Activated T-helper 1 cell treated with anti-CD3 and anti-CD28 coated beads, Interleukin-12 subunit alpha, Interleukin-12 subunit beta, Interleukin-2, Interleukin-4 antibody, amounts not matched to agents 30 ng/mL and 10 ng/mL and 1 ng/mL, durations not matched to agents 14 hours and 24 hours and 36 hours (primary cell): ENCODE data around the gene EBLN1. TPM values are rescaled to one million over a fixed set of nuclear protein-coding genes. Genes with fewer than 3 reads are reported as not detected.

Experiments
- DNase-seq: peaks from one replicate; pipeline ENCODE4 v3.0.0; 2021; ENCODE audit warnings: low spot score
- H3K27ac Mint-ChIP-seq: one replicate; pipeline ENCODE4 v1.8.0; 2021; ENCODE audit warnings: mild to moderate bottlenecking, mixed read lengths
- H3K27me3 Mint-ChIP-seq: one replicate; pipeline ENCODE4 v1.8.0; 2022; ENCODE audit warnings: mild to moderate bottlenecking, moderate library complexity, mixed read lengths; ENCODE audit not compliant: insufficient read depth
- H3K36me3 Mint-ChIP-seq: one replicate; pipeline ENCODE4 v1.8.0; 2021; ENCODE audit warnings: low read depth, mixed read lengths
- H3K4me1 Mint-ChIP-seq: one replicate; pipeline ENCODE4 v1.8.0; 2021; ENCODE audit warnings: low read depth, mixed read lengths
- H3K4me3 Mint-ChIP-seq: one replicate; pipeline ENCODE4 v1.8.0; 2021; ENCODE audit warnings: mild to moderate bottlenecking, moderate library complexity, mixed read lengths
- H3K9me3 Mint-ChIP-seq: one replicate; pipeline ENCODE4 v1.8.0; 2021; ENCODE audit warnings: mixed read lengths
- intact Hi-C: fragments of 100-400 bp; cut with micrococcal nuclease; formaldehyde crosslinking; loops from one replicate; pipeline ENCODE4 v1.15.1; 2024
- total RNA-seq: library from RNA; stranded (reverse); gene quantifications from 2 replicates; pipeline ENCODE4 v1.2.3, GENCODE V29; 2022

The EBLN1 gene
- total RNA-seq, 1 donor from 2014 or later: not detected

- H3K9me3 Mint-ChIP-seq: peaks cover 6% of the 10 kb centered on the region
- peaks cover 6% of the 10 kb centered on the region for H3K36me3 Mint-ChIP-seq
- H3K4me1 Mint-ChIP-seq: peaks cover 51% of the 10 kb centered on the region
- H3K27ac Mint-ChIP-seq: peak overlapping the region; percentile 95
- intact Hi-C loops: loop anchor here (1.0 to 5.0 kb wide), 7 partner anchors 18 to 730 kb away; partner anchors contain the start of genes BMI1 and DNAJC1
- H3K27me3 Mint-ChIP-seq: no peaks in the 10 kb centered on the region
- DNase-seq: no peak
- peak overlapping the region; percentile 28 for H3K4me3 Mint-ChIP-seq
Measured at GRCh38 chr10:22246680-22247391, 29.0 kb upstream of the EBLN1 start.

DNA sequence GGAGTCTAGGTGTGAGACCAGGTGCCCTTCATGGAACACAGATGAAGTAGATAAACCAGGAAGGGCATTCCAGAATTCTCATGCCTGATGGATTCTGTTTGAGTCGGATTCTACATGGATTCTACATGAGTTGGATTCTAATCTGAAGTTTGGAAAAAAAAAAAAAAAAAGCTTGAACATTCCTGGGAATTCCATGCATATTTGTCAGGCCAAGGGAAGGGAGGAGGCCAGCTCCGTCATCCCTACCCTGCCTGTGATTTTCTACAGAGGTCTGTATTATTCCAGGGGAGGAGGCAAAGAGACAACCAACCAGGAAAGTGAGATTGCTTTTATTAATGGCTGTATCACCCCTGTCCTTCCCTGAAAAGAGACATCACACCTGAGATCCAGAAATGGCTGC is 27.8 kb upstream of the EBLN1 start:
- no peak overlapping the region for H3K4me3 Mint-ChIP-seq
- no peaks in the 10 kb centered on the region for H3K27me3 Mint-ChIP-seq
- no peak for DNase-seq
- H3K4me1 Mint-ChIP-seq: peaks cover 38% of the 10 kb centered on the region
- H3K36me3 Mint-ChIP-seq: peaks cover 4% of the 10 kb centered on the region
- H3K27ac Mint-ChIP-seq: no peak overlapping the region
- intact Hi-C loops: loop anchor here (5.0 kb wide), 1 partner anchor 728 kb away; no protein-coding TSS in a partner anchor
- peaks cover 9% of the 10 kb centered on the region for H3K9me3 Mint-ChIP-seq

DNA sequence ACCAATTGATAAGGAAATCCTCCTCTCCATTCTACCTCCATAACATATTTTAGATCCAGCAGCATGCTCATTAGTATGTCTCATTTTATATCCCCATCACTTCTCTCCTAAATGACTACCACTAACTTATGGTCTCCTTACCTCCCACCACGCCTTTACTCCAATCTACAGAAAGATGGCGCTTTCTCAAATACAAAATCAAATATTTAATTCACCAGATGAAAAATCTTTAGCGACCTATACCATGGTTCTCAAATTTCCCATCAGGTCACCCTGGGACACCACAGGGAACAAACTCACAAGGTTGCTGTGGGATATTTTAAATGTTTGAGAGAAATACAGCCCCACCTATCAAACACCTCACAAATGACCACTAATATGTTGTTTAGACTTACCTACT is 27.0 kb upstream of the EBLN1 start:
- H3K36me3 Mint-ChIP-seq: peaks cover 3% of the 10 kb centered on the region
- no peak overlapping the region for H3K4me3 Mint-ChIP-seq
- DNase-seq: no peak
- no peak overlapping the region for H3K27ac Mint-ChIP-seq
- H3K9me3 Mint-ChIP-seq: peaks cover 9% of the 10 kb centered on the region
- intact Hi-C loops: loop anchor here (5.0 kb wide), 1 partner anchor 728 kb away; no protein-coding TSS in a partner anchor
- H3K27me3 Mint-ChIP-seq: no peaks in the 10 kb centered on the region
- peaks cover 36% of the 10 kb centered on the region for H3K4me1 Mint-ChIP-seq

GRCh38 chr10:22244001-22244400 is 26.2 kb upstream of the EBLN1 start:
- Mint-ChIP-seq H3K9me3 (peaks cover 9% of the 10 kb centered on the region), H3K27ac (no peak overlapping the region), H3K27me3 (no peaks in the 10 kb centered on the region), H3K4me1 (peaks cover 36% of the 10 kb centered on the region), H3K4me3 (no peak overlapping the region), H3K36me3 (peaks cover 3% of the 10 kb centered on the region)
- intact Hi-C loops: no loop called here
- no peak for DNase-seq

- peaks cover 2% of the 10 kb centered on the region for H3K27me3 Mint-ChIP-seq
- no peak overlapping the region for H3K4me3 Mint-ChIP-seq
- no peak overlapping the region for H3K27ac Mint-ChIP-seq
- H3K9me3 Mint-ChIP-seq: peaks cover 9% of the 10 kb centered on the region
- peaks cover 36% of the 10 kb centered on the region for H3K4me1 Mint-ChIP-seq
- intact Hi-C loops: no loop called here
- DNase-seq: no peak
- H3K36me3 Mint-ChIP-seq: peaks cover 3% of the 10 kb centered on the region
Measured at GRCh38 chr10:22243321-22243720, 25.5 kb upstream of the EBLN1 start.

- Mint-ChIP-seq H3K4me1 (peaks cover 32% of the 10 kb centered on the region), H3K36me3 (peaks cover 1% of the 10 kb centered on the region), H3K27me3 (peaks cover 18% of the 10 kb centered on the region), H3K9me3 (no peaks in the 10 kb centered on the region), H3K27ac (no peak overlapping the region), H3K4me3 (peak overlapping the region; percentile 92)
- DNase-seq: no peak
- intact Hi-C loops: no loop called here
Measured at GRCh38 chr10:22231260-22231659, 13.4 kb upstream of the EBLN1 start.

- no peaks in the 10 kb centered on the region for H3K9me3 Mint-ChIP-seq
- DNase-seq: peak; percentile 16
- H3K36me3 Mint-ChIP-seq: peaks cover 1% of the 10 kb centered on the region
- H3K4me3 Mint-ChIP-seq: peak overlapping the region; percentile 92
- peak overlapping the region; percentile 98 for H3K27ac Mint-ChIP-seq
- intact Hi-C loops: loop anchor here (1.0 kb wide), 1 partner anchor 8 kb away; no protein-coding TSS in a partner anchor
- H3K4me1 Mint-ChIP-seq: peaks cover 32% of the 10 kb centered on the region
- peaks cover 14% of the 10 kb centered on the region for H3K27me3 Mint-ChIP-seq
Measured at GRCh38 chr10:22230158-22230833, 12.5 kb upstream of the EBLN1 start.

DNA sequence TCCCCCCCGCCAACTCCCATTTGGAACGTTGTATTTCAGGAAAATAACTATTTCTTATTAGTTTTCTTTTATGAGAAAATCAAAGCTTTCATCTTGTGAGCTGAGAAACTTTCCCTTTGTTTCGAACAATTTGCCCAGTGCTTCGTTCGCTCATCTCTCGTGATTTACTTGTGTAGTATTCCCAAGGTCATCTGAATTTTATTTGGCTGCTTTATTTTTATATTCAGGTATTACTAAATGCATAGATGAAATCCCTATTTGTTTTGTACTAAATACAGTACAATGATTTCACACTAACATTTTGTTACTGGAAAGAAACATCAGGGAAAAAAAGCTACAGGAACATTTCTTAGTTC is 12.0 kb upstream of the EBLN1 start:
- Mint-ChIP-seq H3K27ac (peak overlapping the region; percentile 98), H3K4me3 (peak overlapping the region; percentile 92), H3K4me1 (peaks cover 32% of the 10 kb centered on the region), H3K27me3 (peaks cover 12% of the 10 kb centered on the region), H3K9me3 (no peaks in the 10 kb centered on the region), H3K36me3 (peaks cover 1% of the 10 kb centered on the region)
- DNase-seq: no peak
- intact Hi-C loops: loop anchor here (1.0 to 10.0 kb wide), 12 partner anchors 7 to 695 kb away; partner anchors contain the start of genes BMI1, COMMD3, DNAJC1 and MLLT10

DNA sequence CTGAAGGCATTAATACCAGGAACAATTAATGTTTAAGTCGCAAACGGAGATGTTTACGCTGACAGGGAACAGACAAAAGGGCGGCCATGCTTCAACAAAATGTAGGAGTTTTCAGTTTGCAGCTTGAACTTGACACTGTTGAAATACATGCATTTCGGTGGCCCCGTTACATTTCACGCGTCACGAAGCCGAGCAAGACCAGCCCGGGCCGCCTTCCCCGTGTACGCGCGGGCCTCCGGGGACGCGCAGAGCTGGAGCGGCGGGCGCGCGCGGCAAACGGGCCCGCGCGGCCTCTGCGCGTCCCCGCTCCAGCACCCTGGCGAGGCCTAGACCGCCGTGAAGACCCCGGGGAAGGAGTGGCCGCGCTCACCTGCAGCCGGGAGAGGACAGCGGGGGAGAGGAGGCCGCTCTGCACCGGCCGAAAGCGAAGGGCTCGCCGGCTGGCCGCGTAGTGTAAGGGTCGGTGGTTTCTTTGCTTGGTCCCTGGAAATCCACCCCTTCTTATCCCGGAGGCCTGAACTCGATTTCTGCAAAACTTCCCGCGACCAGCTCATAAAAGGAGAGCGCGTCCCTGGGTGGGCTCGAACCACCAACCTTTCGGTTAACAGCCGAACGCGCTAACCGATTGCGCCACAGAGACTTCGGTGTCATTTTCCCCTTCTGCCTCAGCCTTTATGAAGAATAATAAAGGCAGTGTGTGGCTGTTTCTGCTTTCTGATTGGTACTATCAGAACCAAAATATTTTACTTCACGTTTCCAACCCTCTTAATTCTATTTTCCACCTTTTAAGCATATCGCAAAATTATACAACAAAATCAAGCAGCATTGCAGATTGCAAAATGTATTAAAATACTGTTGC is 11.4 kb upstream of the EBLN1 start:
- H3K27me3 Mint-ChIP-seq: peaks cover 11% of the 10 kb centered on the region
- H3K36me3 Mint-ChIP-seq: peaks cover 1% of the 10 kb centered on the region
- peak; percentile 77 for DNase-seq
- no peaks in the 10 kb centered on the region for H3K9me3 Mint-ChIP-seq
- peak overlapping the region; percentile 92 for H3K4me3 Mint-ChIP-seq
- peaks cover 32% of the 10 kb centered on the region for H3K4me1 Mint-ChIP-seq
- H3K27ac Mint-ChIP-seq: peak overlapping the region; percentile 98
- intact Hi-C loops: loop anchor here (1.0 to 10.0 kb wide), 11 partner anchors 18 to 694 kb away; partner anchors contain the start of genes BMI1, COMMD3, DNAJC1 and MLLT10

GRCh38 chr10:22228167-22228938 is 10.5 kb upstream of the EBLN1 start:
- DNase-seq: no peak
- peaks cover 32% of the 10 kb centered on the region for H3K4me1 Mint-ChIP-seq
- peaks cover 13% of the 10 kb centered on the region for H3K27me3 Mint-ChIP-seq
- peak overlapping the region; percentile 98 for H3K27ac Mint-ChIP-seq
- peaks cover 1% of the 10 kb centered on the region for H3K9me3 Mint-ChIP-seq
- intact Hi-C loops: loop anchor here (2.0 to 10.0 kb wide), 5 partner anchors 80 to 694 kb away; partner anchors contain the start of genes MLLT10 and PIP4K2A
- peaks cover 1% of the 10 kb centered on the region for H3K36me3 Mint-ChIP-seq
- H3K4me3 Mint-ChIP-seq: peak overlapping the region; percentile 92

GRCh38 chr10:22226599-22226998 is 8.8 kb upstream of the EBLN1 start:
- peaks cover 50% of the 10 kb centered on the region for H3K4me1 Mint-ChIP-seq

More at GRCh38 chr10:22226599-22226998, 8.8 kb upstream of the EBLN1 start:
- H3K27me3 Mint-ChIP-seq: peaks cover 10% of the 10 kb centered on the region
- H3K27ac Mint-ChIP-seq: no peak overlapping the region
- no peak overlapping the region for H3K4me3 Mint-ChIP-seq
- intact Hi-C loops: loop anchor here (5.0 to 10.0 kb wide), 3 partner anchors 211 to 488 kb away; partner anchors contain the start of gene PIP4K2A
- H3K36me3 Mint-ChIP-seq: peaks cover 1% of the 10 kb centered on the region
- H3K9me3 Mint-ChIP-seq: peaks cover 7% of the 10 kb centered on the region
- no peak for DNase-seq
